NCI-H2196 (cell line): ENCODE data around the gene ZNF827.
"Not testable (repeated sequence)": the region's sequence is repeated elsewhere in the genome, so short reads cannot be mapped to it uniquely, and the experiment has no call there.

ENCODE experiments used
- DNase-seq: peaks from one replicate; lab custom pipeline; 2025; ENCODE audit not compliant: unreplicated experiment; lab: John Stamatoyannopoulos, UW

Gene ZNF827

GRCh38 chr4:145832384-145832783, 106.2 kb downstream of the ZNF827 start:
- DNase-seq = not testable (repeated sequence)

GRCh38 chr4:145830699-145831098, 107.9 kb downstream of the ZNF827 start:
- DNase-seq = no peak

DNA sequence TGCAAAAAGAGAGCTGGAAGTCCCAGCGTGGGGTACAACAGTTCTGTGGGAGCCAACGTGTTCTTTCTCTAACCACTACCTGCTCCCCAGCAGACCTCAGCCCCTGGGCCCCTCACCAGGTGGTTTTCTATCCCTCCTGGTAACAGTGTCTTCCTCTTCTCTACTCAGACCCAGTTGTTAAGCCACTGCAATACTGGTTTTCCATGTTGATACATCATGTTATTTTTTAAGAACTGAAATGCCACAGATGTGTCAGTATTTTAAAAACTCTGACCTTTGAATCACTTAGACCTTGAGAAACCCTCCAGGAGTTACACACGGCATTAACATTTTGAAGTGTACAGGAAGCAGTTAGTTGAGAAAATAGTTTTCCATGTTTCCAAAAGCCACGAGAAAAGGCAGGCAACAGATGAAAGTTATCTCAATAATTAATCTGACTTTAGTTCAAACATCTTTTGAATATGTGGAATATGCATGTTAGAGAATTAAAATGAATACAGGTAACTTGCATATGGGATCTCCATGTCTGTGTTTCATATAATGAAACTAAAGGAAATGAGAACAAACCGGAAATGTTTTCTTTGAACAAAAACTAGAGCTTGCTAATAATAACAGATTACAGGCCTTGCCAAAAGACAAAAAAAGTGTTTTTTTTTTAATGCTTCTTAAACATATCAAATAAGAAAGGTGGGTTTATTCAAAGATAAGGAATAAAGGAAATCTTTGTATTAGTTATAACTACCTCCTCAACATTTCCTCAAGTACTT, 108.8 kb downstream of the ZNF827 start:
- DNase-seq = no peak

DNA sequence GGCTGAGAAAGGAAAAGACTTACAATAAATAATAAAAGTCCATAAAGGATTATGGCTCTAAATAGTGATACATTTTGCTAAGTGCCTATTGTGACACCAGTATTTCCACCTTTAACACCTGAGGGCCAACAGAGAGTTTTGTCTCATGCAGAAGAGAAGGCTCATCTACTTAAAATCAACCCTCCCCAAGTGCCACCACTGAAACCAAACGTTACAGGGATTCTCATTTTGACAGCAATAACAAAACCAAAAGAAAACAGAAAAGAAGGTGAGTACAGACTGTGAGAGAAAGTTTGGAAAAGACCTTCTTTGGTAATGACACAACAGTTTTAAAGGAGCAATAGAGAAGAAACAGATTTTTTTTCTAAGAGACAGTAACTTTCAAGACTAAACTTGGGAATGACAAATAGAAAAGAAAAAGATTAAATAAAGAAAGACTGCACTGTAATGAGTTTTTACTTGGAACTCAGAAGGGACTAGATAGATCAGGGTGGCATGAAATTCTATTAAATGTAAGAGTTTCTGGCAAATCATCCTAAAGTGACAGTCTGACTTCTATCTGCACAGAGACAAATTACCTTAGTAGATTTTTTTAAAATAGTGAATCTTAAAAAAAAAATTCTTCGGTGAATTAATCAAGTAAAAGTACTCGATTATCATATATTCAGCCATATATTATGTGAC, 109.7 kb downstream of the ZNF827 start:
- DNase-seq = no peak

GRCh38 chr4:145827885-145828284, 110.7 kb downstream of the ZNF827 start:
- DNase-seq = no peak

- no peak for DNase-seq
Observed at GRCh38 chr4:145825255-145825654, 113.4 kb downstream of the ZNF827 start.

GRCh38 chr4:145824463-145824862, 114.2 kb downstream of the ZNF827 start:
- no peak for DNase-seq

DNA sequence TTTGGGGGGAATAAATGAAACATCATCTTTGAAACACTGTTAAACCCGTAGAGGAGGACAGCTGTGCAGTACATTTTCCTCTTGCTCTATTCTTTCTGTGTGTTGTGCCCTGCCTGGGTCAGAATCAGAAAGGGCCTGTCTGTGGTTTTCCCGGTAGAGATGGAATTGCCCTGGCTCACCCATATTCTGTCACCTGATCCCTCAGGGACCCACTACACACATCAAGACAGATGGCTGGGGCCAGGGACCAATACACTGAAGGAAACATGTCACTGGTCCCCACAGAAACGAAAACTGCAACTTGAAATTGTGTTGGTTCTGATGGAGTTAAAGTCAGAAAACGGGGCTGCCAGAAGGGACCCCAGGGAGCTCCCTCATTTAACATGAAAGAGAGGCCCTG, 114.9 kb downstream of the ZNF827 start:
- no peak for DNase-seq

DNA sequence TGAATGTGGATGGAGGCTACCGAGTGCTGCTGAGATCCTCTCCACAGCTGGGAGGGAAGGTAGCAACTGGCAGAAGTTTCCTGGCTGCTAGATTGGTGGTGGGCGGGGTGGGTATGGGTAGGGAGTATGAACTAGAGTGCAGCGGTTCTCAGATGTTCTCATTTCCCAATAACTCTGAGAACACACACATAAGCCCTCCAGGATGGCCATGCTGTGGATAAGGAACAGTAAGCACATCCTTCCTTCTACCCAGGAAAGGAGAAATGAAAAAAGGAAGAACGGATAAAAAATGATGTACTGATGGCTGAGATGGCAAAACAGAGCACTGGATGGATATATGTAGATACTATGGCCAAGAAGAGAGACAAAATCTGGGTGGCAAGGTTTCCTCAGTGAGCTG, 116.0 kb downstream of the ZNF827 start:
- DNase-seq = no peak

GRCh38 chr4:145822181-145822580, 116.4 kb downstream of the ZNF827 start:
- no peak for DNase-seq

DNA sequence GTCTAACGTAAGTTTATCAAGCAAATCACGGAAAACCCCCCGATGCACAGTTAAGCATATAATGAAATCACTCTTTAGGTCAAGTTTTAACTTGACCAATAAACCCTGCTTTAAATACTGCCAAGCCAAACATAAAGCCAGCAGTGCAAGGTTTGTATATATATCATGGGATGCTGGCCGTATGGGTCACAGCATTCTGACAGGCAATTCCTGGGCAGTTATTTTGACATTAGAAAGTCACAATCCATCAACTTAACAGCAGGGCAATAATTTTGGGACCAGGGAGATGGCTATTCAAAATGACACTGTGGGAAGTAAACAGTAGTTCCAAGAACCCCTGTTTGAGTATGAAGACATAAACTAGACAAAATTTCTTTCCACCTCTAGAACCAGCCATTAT, 116.9 kb downstream of the ZNF827 start:
- no peak for DNase-seq

- no peak for DNase-seq
Observed at GRCh38 chr4:145820407-145820806, 118.2 kb downstream of the ZNF827 start.

GRCh38 chr4:145819853-145820181, 118.8 kb downstream of the ZNF827 start:
- DNase-seq = no peak

DNA sequence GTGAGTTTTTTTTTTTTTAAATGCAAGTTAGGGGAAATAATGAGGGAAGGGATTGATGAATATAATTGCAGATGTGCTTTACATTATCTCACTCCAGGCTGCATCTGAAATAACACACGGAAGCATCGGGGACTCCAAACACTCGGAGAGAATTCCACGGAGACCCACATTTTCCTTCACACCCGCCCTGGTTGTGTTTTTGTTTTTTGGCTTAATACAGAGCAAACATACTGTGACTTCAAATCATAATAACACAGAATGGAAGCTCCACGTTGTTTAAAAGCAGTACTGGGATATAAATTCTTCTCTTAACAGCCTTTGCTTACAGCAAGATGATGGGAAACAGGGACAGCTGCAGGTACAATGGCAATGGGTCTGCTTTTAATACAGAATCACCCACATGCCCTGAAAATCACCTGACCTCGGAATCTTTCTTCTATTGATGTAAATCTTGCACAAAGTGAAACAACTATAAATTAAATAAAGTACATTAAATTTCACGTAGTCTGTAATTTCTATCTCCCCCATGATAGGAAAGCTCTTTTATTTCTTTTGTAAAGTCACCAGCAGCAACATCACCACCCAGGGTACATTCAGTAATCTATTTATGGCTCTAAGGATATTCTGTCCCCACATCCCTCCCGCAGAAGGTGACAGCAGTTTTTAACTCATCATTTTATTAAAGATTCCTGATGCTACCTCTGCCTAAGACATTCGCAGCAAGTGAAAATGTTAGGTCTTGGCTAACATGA, 119.3 kb downstream of the ZNF827 start:
- DNase-seq = no peak

- no peak for DNase-seq
Observed at GRCh38 chr4:145818011-145818410, 120.6 kb downstream of the ZNF827 start.

DNA sequence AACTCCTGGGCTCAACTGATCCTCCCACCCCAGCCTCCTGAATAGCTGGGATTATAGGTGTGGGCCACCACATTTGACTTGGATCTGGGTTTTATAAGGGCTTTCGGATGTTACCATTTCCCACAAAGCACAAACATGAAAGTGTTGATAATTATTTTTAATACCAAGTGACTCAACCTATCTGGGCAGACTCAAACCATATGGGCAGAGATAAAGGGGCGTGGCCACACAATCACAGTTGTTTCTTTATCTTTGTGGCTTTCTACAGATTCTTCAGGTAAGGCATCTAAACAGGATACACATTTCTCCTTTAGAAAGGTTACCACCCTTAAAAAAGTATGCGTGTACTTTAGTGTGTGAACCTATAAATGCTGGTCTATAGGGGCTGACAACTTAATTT, 122.5 kb downstream of the ZNF827 start:
- DNase-seq = no peak

- no peak for DNase-seq
Observed at GRCh38 chr4:145815626-145816025, 123.0 kb downstream of the ZNF827 start.

DNA sequence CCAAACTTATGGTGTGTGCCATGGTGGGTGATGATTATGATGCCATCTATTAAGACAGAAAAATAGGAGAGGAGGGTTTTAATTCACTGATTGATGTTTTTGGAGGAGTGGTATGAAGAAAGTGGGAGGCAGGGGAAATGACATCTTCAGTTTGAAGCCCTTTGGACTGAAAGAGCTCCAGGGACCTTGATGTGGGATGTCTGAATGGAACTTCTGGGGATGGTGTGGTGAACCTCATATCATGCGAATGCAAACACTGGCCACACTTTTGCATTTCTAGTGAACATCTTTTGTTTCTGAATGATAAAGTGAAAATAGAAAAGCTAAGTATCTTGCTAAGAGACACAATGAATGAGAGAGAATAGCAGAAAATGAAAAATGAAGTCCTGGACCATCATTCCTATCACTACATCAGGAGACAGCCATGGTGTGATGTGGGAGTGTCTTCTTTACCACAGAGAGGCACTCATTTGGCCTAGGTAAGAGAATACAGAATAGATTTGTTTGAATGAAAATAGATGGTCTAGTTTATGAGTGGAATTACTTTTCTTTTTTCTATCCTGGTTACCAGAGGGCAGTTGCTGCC, 123.5 kb downstream of the ZNF827 start:
- no peak for DNase-seq

DNA sequence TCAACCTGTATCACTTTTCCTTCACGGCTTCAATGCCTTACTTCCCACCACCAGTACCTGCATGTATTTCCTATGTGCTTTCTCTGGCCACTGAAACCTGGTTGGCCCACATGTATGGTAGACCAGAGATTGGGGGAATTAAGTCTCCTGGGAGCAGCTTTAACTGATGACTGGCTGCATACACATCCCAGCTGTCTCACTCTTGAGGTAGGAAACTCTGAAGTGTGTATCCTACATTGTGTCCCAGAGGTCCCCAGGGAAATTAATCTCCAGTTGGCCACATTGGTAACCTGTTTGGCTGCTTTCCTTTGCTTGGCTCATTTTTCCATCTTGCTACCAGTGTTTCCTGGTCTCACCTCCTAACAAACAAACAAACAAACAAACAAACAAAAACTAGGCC, 124.4 kb downstream of the ZNF827 start:
- no peak for DNase-seq

GRCh38 chr4:145812919-145813318, 125.7 kb downstream of the ZNF827 start:
- DNase-seq = no peak

- no peak for DNase-seq
Observed at GRCh38 chr4:145808848-145809512, 129.6 kb downstream of the ZNF827 start.
